ENCODE data around the gene MBTD1. TPM values are rescaled to one million over a fixed set of nuclear protein-coding genes. Genes with fewer than 3 reads are reported as not detected.

MBTD1 gene
- total RNA-seq, 4 donors from 2014 or later = 4.6 to 9.8 (median 7.6) TPM

GRCh38 chr17:51289696-51290111, 29.9 kb upstream of the MBTD1 start:
- intact Hi-C loops (cut with DNase I; ENCODE audit: low total_unique reads) = no loop called here
- in situ Hi-C loops (cut with MboI; ENCODE audit: low sequenced_read_pairs in 4 of 4) = no loop called here
- Histone ChIP-seq H3K4me3 (no peak overlapping the region), H3K36me3 (peaks cover 5 to 84% of the 10 kb centered on the region in 2 donors), H3K9me3 (no peaks in the 10 kb centered on the region), H3K27me3 (no peaks in the 10 kb centered on the region), H3K4me1 (no peaks in the 10 kb centered on the region), H3K27ac (no peak overlapping the region)
- DNase-seq (no peak), ATAC-seq (no peak)
- TF ChIP-seq POLR2A (IDR thresholded peaks at IDR 0.05) (no peak), CTCF (IDR thresholded peaks at IDR 0.05 in 4 of 5, conservative IDR thresholded peaks at IDR 0.05 in 1 of 5) (no peak)

- ATAC-seq (no peak), DNase-seq (no peak)
- H3K27me3 ChIP-seq = no peaks in the 10 kb centered on the region
- no peak overlapping the region for H3K27ac ChIP-seq
- intact Hi-C loops (cut with DNase I; ENCODE audit: low total_unique reads) = no loop called here
- no peaks in the 10 kb centered on the region for H3K9me3 ChIP-seq
- no peak for TF ChIP-seq CTCF (IDR thresholded peaks at IDR 0.05 in 4 of 5, conservative IDR thresholded peaks at IDR 0.05 in 1 of 5)
- no peak for TF ChIP-seq POLR2A (IDR thresholded peaks at IDR 0.05)
- H3K36me3 ChIP-seq = peaks cover 5 to 82% of the 10 kb centered on the region in 2 donors
- no peaks in the 10 kb centered on the region for H3K4me1 ChIP-seq
- in situ Hi-C loops (cut with MboI; ENCODE audit: low sequenced_read_pairs in 4 of 4) = no loop called here
- no peak overlapping the region for H3K4me3 ChIP-seq
Measured at GRCh38 chr17:51287412-51287811, 27.6 kb upstream of the MBTD1 start.

- no peaks in the 10 kb centered on the region for H3K27me3 ChIP-seq
- H3K9me3 ChIP-seq = no peaks in the 10 kb centered on the region
- no peak overlapping the region for H3K27ac ChIP-seq
- ATAC-seq (no peak), DNase-seq (no peak)
- H3K4me1 ChIP-seq = no peaks in the 10 kb centered on the region
- intact Hi-C loops (cut with DNase I; ENCODE audit: low total_unique reads) (no loop called here), in situ Hi-C loops (cut with MboI; ENCODE audit: low sequenced_read_pairs in 4 of 4) (no loop called here)
- peaks cover 0 to 87% of the 10 kb centered on the region in 2 donors for H3K36me3 ChIP-seq
- H3K4me3 ChIP-seq = no peak overlapping the region
- no peak for TF ChIP-seq POLR2A (IDR thresholded peaks at IDR 0.05)
- TF ChIP-seq CTCF (IDR thresholded peaks at IDR 0.05 in 4 of 5, conservative IDR thresholded peaks at IDR 0.05 in 1 of 5) = no peak
Measured at GRCh38 chr17:51279183-51279582, 19.3 kb upstream of the MBTD1 start.

GRCh38 chr17:51275381-51275780, 15.5 kb upstream of the MBTD1 start:
- H3K4me1 ChIP-seq = no peaks in the 10 kb centered on the region
- H3K4me3 ChIP-seq = no peak overlapping the region
- ATAC-seq (no peak), DNase-seq (no peak)
- TF ChIP-seq CTCF (IDR thresholded peaks at IDR 0.05 in 4 of 5, conservative IDR thresholded peaks at IDR 0.05 in 1 of 5) (no peak), POLR2A (IDR thresholded peaks at IDR 0.05) (no peak)
- H3K9me3 ChIP-seq = no peaks in the 10 kb centered on the region
- H3K36me3 ChIP-seq = peaks cover 0 to 78% of the 10 kb centered on the region in 2 donors
- intact Hi-C loops (cut with DNase I; ENCODE audit: low total_unique reads) = no loop called here
- H3K27me3 ChIP-seq = no peaks in the 10 kb centered on the region
- no peak overlapping the region for H3K27ac ChIP-seq
- in situ Hi-C loops (cut with MboI; ENCODE audit: low sequenced_read_pairs in 4 of 4) = no loop called here

- H3K27ac ChIP-seq = no peak overlapping the region
- TF ChIP-seq CTCF (IDR thresholded peaks at IDR 0.05 in 4 of 5, conservative IDR thresholded peaks at IDR 0.05 in 1 of 5) (no peak), POLR2A (IDR thresholded peaks at IDR 0.05) (no peak)
- H3K36me3 ChIP-seq = peaks cover 4 to 73% of the 10 kb centered on the region in 2 donors
- ATAC-seq (no peak), DNase-seq (no peak)
- H3K27me3 ChIP-seq = no peaks in the 10 kb centered on the region
- no peak overlapping the region for H3K4me3 ChIP-seq
- no peaks in the 10 kb centered on the region for H3K4me1 ChIP-seq
- intact Hi-C loops (cut with DNase I; ENCODE audit: low total_unique reads) (no loop called here), in situ Hi-C loops (cut with MboI; ENCODE audit: low sequenced_read_pairs in 4 of 4) (no loop called here)
- H3K9me3 ChIP-seq = no peaks in the 10 kb centered on the region
Measured at GRCh38 chr17:51272812-51273211, 13.0 kb upstream of the MBTD1 start.

Data from gastrocnemius medialis (tissue), 4 donors.